Peyer's patch (tissue), 4 donors: ENCODE results near the gene CTNNA2.

Experiments
- POLR2A ChIP-seq, 2 donors: fragments of 450-650 bp; IDR thresholded peaks; one replicate each; pipeline ENCODE4 v1.5.1; 2017; ENCODE audit warnings: antibody characterized with exemption in 2 of 2, mild to moderate bottlenecking in 2 of 2, moderate library complexity in 2 of 2
- TF ChIP-seq, protein P1 (sequence below), 6 experiments: fragments of 450-650 bp in 4 of 6; fragments of 200-600 bp in 2 of 6; sonication (generic) in 1 of 6; IDR thresholded peaks; one replicate each; pipeline ENCODE4 v1.5.1; 2017 to 2019; ENCODE audit warnings: antibody characterized with exemption in 6 of 6, mild to moderate bottlenecking in 3 of 6, moderate library complexity in 1 of 6

DNA sequence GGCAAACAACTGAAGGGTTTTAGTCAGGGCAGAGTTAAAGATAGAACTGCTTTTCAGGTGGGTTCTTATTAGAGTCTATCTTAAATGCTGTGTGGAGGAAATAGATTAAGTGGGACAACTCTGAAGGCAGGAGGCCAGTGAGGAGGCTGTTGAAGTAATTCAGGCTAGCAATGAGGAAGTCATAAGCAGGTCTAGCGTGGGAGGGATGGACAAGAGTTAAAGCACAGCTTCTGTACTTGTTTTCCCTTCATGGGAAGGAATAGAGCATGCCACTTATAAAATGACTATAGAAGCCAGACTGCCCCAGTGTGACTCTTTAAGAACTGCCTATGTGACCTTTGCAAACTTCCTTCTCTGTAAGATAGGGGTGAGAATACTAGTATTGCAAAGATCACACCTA, 993.7 kb downstream of the CTNNA2 start:
- TF ChIP-seq, protein P1, sequence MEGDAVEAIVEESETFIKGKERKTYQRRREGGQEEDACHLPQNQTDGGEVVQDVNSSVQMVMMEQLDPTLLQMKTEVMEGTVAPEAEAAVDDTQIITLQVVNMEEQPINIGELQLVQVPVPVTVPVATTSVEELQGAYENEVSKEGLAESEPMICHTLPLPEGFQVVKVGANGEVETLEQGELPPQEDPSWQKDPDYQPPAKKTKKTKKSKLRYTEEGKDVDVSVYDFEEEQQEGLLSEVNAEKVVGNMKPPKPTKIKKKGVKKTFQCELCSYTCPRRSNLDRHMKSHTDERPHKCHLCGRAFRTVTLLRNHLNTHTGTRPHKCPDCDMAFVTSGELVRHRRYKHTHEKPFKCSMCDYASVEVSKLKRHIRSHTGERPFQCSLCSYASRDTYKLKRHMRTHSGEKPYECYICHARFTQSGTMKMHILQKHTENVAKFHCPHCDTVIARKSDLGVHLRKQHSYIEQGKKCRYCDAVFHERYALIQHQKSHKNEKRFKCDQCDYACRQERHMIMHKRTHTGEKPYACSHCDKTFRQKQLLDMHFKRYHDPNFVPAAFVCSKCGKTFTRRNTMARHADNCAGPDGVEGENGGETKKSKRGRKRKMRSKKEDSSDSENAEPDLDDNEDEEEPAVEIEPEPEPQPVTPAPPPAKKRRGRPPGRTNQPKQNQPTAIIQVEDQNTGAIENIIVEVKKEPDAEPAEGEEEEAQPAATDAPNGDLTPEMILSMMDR (IDR thresholded peaks at IDR 0.05), result no peak
- no peak for TF ChIP-seq POLR2A (IDR thresholded peaks at IDR 0.05)
